Colon (tissue), 2 donors: ENCODE data around the gene FGF11.
A peak's percentile ranks its signal among the peaks of the same experiment; 100 is the strongest.

Experiments
- FAIRE-seq: peaks from 2 replicates; lab custom pipeline; 2012; peaks lifted over from hg19 to GRCh38; lab: Jason Lieb, UNC
- donor health status: control.
- donor health status: control.

FGF11 gene

DNA sequence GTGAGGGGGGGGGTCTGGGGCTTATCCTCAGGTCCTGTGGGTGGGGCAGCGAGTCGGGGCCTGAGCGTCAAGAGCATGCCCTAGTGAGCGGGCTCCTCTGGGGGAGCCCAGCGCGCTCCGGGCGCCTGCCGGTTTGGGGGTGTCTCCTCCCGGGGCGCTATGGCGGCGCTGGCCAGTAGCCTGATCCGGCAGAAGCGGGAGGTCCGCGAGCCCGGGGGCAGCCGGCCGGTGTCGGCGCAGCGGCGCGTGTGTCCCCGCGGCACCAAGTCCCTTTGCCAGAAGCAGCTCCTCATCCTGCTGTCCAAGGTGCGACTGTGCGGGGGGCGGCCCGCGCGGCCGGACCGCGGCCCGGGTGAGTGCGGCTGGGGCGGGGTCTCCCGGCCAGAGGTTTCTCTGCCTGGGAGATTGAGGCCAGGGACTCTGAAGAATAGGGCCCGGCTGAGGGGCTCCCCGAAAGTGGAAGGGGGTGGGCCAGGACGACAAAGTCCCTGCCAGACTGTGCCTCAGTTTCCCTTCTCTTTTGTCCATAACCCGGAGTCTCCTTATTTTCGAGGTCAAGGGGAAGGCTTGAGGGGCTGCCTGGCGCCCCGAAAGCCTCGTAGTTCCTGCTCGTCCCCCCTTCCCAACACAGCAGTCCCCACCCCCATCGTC, at the start of gene FGF11:
Gene FGF11, plus strand, starts transcription at position 51 of the 651 bp plus-strand sequence. Its CDS starts 109 bp downstream, at position 160.
- no peak for FAIRE-seq

- no peak for FAIRE-seq
Observed at GRCh38 chr17:7389924-7390910, 49.1 kb upstream of the FGF11 start.

- no peak for FAIRE-seq
Observed at GRCh38 chr17:7391307-7391706, 48.0 kb upstream of the FGF11 start.

GRCh38 chr17:7392696-7393612, 46.4 kb upstream of the FGF11 start:
- FAIRE-seq, result no peak

- FAIRE-seq, result no peak
Observed at GRCh38 chr17:7393613-7394451, 45.5 kb upstream of the FGF11 start.

DNA sequence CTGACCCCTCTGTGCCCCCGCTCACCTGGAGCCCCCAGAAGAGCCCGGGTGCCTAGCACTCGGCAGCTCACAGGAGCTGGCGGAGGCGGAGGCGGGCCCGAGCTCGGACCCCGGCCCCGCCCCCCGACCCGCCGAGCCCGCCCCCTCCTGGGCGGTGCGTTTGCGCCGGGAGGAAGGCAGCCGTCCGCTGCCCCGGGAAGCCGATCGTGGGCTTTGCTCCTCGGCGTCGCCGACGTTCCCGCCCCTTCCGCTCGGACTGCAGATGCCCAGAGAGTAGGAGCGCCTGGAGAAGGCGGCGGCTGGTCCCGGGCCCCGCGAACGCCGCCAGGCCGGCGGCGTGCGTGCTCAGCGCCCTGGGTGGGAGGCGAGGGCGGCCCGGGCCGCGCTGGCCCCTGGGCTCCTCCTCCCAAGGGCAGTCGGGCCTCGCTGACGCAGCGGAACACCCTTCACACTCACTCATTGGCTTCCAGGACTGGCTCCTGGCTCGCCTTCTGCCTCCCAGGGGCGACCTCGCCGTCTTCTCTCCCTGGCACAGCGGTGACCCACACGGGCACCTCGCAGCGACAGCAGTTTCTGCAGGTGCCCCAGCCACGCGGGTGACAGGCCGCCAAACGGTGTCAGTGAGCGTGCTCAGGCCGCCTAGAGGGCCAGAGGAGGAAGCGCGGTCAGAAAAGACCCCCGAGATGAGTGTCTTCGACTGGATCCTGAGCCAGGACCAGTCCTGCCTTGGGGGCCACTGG, 44.7 kb upstream of the FGF11 start, which contains the start of gene PLSCR3:
Gene PLSCR3, minus strand, starts transcription at position 74 of the 740 bp plus-strand sequence. CDS start 415 bp downstream, outside the sequence.
- no peak for FAIRE-seq

DNA sequence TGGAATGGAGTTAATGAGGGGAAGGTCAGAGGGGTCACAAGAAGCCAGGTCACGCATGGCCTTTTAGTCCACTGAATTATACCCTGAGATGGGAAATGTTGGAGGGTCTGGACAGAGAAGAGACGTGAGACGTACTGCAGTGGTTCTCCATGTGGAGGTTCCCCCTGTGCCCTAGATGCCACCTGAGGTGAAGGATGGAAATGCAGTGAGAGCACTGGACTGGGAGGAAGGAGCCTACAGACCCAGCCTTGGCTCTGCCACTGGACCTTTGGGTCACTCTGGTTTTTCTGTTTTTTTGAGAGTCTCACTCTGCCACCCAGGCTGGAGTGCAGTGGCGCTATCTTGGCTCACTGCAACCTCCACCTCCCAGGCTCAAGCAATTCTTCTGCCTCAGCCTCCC, 43.2 kb upstream of the FGF11 start:
- no peak for FAIRE-seq

DNA sequence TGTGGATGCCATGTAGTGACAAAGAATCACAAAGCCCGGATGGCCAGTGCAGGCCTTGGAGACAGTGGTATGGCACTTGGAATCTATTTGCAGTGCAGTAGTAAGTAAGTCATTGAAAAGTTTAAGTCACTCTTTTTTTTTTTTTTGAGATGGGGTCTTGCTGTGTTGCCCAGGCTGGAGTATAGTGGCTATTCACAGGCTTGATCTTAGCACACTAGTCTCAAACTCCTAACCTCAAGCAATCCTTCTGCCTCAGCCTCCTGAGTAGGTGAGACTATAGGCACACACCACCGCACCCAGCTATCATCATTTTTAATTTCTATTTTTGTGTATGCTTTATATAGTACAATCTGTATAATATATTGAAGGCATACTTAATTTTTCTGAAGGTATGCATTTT, 40.7 kb upstream of the FGF11 start:
- no peak for FAIRE-seq

DNA sequence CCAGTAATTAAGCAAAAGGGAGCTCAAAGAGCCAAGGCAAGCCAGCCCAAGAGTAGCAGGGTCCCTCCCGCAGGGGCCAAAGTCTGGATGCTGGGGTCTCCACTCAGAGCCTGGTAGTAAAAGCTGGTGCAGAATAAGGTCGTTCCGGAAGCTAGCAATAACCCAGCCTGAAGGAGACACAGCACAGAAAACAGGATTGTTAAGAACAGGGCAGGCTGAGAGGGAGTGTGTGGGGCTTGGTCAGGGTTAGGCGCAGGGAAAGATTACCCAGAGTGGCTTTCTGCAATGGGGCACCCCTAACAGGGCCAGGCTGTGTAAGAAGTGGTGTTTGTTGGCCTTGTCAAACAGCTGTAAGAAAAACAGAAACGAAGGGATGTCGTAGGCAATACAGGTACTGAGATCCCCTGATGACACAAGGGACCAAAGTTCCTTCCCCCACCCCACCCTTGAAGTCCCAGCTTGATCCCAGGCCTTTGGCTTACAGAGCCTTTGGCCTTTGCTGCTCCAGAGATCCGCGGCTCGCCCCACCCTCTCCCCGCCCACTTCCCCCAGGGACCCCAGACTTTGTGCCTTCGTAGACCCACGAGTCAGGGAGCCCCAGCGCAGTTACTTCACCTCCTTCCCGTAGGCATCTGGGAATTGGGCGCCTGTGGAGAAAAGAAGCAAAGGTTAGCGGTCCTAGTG, 36.1 kb upstream of the FGF11 start:
- no peak for FAIRE-seq

DNA sequence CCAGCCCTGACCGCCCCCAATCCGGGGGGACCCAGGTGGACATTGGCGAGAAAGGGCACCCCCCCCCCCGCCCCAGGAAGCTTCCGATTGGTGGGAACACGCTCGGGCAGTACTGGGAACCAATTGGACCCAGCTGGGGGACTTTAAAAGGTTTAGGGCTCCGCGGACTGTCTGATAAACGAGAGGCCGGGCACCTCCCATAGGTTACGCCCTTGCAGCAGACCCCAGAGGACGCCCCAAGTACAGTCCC, 35.7 kb upstream of the FGF11 start:
- FAIRE-seq, result no peak

- FAIRE-seq, result peak; percentile 10
Observed at GRCh38 chr17:7403977-7404736, 35.2 kb upstream of the FGF11 start, which contains the start of gene TMEM256. Gene TMEM256 (minus strand): TSS chr17:7404097. CDS start chr17:7404084, 13 bp downstream.

- no peak for FAIRE-seq
Observed at GRCh38 chr17:7404737-7405349, 34.5 kb upstream of the FGF11 start.

GRCh38 chr17:7405350-7406234, 33.7 kb upstream of the FGF11 start:
- no peak for FAIRE-seq

DNA sequence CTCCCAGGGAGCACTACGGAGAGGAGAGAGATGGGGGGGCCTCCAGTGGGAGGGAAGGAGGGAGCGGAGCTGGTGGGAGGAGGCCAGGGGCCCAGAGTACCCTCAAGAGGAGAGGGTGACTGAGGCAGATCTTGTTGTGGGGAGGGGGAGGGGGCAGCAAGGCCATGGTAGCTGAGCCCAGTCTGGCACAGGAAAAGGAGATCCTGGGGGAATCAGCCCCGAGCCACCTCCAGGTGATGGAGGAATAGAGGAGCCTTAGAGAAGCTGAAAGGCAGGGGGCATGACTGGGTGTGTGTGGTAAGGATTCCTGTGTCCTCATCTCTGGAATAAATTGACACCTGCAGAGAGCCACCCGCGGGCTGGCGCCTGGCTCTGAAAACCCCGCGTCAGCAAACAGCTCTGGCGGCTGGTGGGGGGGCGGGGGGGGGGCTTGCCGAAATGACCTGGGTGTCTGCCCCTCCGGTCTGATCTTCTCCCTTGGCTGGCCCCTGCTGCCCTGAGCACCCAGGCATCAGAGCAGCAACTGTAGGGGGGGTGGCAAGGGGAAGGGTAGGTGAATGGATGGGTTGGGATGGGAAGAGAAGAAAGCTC, 33.0 kb upstream of the FGF11 start:
- no peak for FAIRE-seq

DNA sequence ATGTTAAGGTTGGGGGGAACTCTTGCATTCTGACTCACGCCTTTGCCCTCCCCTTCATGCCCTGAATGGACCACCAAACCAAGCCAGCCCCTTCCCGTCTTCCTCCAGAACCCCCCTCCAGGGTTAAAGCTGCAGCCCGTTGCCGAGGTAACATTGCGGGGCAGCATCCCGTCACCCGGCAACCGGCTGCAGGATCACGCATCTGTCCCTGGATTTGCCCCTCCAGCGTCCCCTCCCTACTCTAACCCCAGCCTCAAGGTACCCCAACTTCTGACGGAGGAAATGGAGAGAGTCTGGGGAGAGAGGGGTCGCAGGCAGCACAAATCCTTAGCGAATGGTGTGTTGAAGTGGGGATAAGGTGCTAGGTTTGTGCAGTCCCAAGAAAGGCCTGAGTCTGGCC, 32.2 kb upstream of the FGF11 start:
- no peak for FAIRE-seq

GRCh38 chr17:7407485-7408251, 31.6 kb upstream of the FGF11 start, which contains the start of gene NLGN2:
Gene NLGN2 (plus strand): TSS chr17:7407845. CDS start chr17:7408256, 411 bp downstream.
- FAIRE-seq, result no peak
